Right lobe of liver (tissue), 4 donors: ENCODE data around the gene ATL2.

Experiments used
- POLR2A ChIP-seq: fragments of 450-650 bp; IDR thresholded peaks from one replicate; pipeline ENCODE4 v1.6.1; 2017; ENCODE audit warnings: antibody characterized with exemption, mild to moderate bottlenecking
- TF ChIP-seq, protein P1 (sequence below), 4 donors: fragments of 200-600 bp in 3 of 4; fragments of 450-650 bp in 1 of 4; IDR thresholded peaks; one replicate each; pipeline versions ENCODE4 v1.5.1 to v1.8.0; 2016 to 2022; ENCODE audit warnings: antibody characterized with exemption in 4 of 4, mild to moderate bottlenecking in 2 of 4
- donor health status: DM: no; HTN: no; CAD: no.
- donor health status: DM: no; HTN: no; CAD: no.
- donor health status: DM: no; HTN: yes; CAD: no.

DNA sequence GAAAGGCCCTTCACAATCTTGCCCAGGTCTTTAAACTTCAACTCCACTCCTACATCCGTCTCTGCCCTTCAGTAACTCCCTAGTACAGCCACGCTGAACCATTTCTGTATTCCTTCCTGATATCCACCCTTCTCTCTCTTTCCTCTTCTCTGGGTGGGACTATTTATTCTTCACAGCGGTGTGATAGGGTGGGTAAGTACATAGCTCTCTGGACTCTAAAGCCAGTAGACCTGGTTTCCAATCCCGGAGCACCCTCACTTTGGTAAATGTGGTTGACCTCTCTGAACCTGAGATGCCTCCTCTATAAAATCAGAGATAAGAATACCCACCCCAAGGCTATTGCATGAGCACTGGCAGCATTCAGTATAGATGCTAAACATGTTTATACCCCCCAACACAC, 86.7 kb downstream of the ATL2 start:
- TF ChIP-seq, protein P1, sequence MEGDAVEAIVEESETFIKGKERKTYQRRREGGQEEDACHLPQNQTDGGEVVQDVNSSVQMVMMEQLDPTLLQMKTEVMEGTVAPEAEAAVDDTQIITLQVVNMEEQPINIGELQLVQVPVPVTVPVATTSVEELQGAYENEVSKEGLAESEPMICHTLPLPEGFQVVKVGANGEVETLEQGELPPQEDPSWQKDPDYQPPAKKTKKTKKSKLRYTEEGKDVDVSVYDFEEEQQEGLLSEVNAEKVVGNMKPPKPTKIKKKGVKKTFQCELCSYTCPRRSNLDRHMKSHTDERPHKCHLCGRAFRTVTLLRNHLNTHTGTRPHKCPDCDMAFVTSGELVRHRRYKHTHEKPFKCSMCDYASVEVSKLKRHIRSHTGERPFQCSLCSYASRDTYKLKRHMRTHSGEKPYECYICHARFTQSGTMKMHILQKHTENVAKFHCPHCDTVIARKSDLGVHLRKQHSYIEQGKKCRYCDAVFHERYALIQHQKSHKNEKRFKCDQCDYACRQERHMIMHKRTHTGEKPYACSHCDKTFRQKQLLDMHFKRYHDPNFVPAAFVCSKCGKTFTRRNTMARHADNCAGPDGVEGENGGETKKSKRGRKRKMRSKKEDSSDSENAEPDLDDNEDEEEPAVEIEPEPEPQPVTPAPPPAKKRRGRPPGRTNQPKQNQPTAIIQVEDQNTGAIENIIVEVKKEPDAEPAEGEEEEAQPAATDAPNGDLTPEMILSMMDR (IDR thresholded peaks at IDR 0.05), result no peak
- TF ChIP-seq POLR2A, result no peak
